Sigmoid colon (tissue), 4 donors: Measurements from ENCODE around the gene COLQ.

ENCODE experiments used
- POLR2AphosphoS5 ChIP-seq, 4 donors: sonication (generic); formaldehyde crosslinking; IDR thresholded peaks; one replicate each; pipeline ENCODE4 v1.6.1; 2017; ENCODE audit warnings: antibody characterized with exemption in 4 of 4
- TF ChIP-seq, protein P1 (sequence below), 4 experiments: fragments of 450-650 bp in 3 of 4; fragments of 200-600 bp in 1 of 4; IDR thresholded peaks; one replicate each; pipeline ENCODE4 v1.5.1; 2016 to 2019; ENCODE audit warnings: antibody characterized with exemption in 4 of 4, mild to moderate bottlenecking in 3 of 4, moderate library complexity in 2 of 4

DNA sequence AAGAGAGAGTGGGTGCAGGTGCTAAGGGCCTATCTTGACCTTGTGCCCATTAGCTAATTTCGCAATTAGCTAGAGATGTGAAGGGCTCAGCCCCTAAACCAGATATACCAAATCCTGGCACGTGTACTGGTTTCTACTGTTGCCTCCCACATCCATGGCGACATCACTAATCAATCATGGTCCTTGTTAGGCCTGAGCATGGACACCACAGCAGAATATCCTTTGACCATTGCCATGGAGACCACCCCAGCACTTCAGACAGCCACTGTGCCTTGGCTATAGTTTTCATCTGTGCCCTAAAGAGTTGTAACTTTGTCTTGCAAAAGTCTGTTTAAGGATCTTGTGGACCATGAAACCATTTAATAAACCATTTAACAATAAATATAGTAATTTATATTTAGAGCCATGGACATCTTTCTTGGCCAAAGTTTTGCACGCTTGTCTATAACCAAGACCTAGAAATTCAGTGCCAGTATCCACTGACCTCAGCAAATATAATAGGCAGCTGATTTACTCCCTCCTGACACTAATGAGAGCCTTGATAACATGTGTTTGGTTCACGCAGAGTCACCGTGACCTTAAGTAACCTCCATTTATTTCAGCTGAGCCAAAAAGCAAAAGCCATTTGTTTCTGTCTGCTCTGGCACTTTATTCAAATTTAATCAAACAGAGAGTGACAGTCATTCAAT, 43.4 kb downstream of the COLQ start:
- no peak for TF ChIP-seq POLR2AphosphoS5 (IDR thresholded peaks at IDR 0.05)
- TF ChIP-seq, protein P1, sequence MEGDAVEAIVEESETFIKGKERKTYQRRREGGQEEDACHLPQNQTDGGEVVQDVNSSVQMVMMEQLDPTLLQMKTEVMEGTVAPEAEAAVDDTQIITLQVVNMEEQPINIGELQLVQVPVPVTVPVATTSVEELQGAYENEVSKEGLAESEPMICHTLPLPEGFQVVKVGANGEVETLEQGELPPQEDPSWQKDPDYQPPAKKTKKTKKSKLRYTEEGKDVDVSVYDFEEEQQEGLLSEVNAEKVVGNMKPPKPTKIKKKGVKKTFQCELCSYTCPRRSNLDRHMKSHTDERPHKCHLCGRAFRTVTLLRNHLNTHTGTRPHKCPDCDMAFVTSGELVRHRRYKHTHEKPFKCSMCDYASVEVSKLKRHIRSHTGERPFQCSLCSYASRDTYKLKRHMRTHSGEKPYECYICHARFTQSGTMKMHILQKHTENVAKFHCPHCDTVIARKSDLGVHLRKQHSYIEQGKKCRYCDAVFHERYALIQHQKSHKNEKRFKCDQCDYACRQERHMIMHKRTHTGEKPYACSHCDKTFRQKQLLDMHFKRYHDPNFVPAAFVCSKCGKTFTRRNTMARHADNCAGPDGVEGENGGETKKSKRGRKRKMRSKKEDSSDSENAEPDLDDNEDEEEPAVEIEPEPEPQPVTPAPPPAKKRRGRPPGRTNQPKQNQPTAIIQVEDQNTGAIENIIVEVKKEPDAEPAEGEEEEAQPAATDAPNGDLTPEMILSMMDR (IDR thresholded peaks at IDR 0.05), result no peak
